SK-N-DZ (cell line): ENCODE measurements around the gene PIAS1.
"Not testable (repeated sequence)": the region's sequence is repeated elsewhere in the genome, so short reads cannot be mapped to it uniquely, and the experiment has no call there.

ENCODE experiments used
- DNase-seq: peaks from one replicate; pipeline ENCODE4 v3.0.0-alpha.2; 2015; ENCODE audit warnings: low spot score

PIAS1 gene

GRCh38 chr15:68114840-68115239 lies 60.7 kb downstream of the PIAS1 start:
- no peak for DNase-seq

- DNase-seq: no peak
These were observed 70.6 kb downstream of the PIAS1 start for GRCh38 chr15:68124700-68125099.

DNA sequence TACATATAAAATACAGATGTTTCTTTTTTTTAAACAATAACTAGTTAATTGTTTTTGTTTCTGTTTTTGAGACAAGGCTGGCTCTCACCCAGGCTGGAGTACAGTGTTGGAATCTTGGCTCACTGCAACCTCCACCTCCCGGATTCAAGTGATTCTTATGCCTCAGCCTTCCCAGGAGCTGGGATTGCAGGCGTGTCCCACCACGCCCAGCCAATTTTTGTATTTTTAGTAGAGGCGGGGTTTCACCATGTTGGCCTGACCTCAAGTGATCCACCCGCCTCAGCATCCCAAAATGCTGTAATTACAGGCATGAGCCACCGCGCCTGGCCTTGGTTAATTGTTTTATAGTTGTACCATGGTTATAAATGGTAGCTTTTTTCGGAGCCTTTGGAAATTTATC lies 72.3 kb downstream of the PIAS1 start:
- DNase-seq: no peak

DNA sequence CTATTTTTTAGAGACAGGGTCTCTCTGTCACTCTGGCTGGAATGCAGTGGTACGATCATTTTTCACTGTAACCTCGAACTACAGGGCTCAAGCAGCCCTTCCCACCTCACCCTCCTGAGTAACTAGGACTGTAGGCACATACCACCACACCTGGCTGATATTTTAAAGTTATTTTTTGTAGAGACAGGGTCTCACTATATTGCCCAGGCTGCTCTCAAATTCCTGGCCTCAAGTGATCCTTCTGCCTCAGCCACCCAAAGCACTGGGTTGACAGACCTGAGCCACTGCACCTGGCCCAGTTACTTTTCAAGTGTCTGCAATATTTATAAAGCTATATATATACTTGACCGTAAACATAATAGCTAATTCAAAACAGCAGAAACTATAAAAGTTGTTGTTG lies 75.0 kb downstream of the PIAS1 start:
- no peak for DNase-seq

DNA sequence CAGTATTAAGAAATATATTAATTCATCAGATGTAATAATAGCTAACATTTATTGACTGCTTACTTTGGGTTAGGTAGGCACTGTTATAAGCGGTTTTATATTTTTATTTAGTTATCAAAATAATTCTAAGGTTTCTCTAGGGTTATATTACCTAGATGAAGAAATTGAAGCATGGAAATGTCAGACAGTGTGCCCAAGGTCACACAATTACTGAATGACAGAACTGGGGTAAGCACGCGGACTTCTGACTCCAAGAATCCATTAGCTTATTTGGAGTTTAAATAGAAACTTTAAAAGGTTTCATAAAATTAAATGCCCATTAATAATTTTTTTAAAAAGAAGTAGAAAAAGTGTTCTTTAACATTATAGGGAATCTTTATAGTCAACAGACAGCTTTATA lies 76.7 kb downstream of the PIAS1 start:
- DNase-seq: no peak

GRCh38 chr15:68137096-68137495 lies 83.0 kb downstream of the PIAS1 start:
- no peak for DNase-seq

- no peak for DNase-seq
These were observed 89.0 kb downstream of the PIAS1 start for GRCh38 chr15:68143129-68143528.

DNA sequence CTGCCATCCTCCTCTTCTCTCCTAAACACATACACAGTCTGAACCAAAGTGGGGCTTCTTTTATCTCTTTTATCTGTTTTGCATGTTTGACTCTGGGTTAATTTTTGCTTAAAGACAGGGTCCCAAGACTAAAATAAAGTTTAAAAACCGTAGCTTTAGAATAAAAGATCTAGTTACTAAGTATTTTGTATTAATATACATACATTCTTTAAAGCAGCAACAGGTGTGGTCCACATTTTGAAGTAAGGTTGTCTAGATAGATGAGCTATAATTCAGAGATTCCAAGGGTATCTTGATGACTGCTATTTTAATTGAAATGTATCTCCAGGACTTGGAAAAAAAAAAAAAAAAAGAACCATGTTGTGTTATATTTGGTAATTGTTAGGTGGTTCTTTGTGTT lies 89.7 kb downstream of the PIAS1 start:
- no peak for DNase-seq

- no peak for DNase-seq
These were observed 91.6 kb downstream of the PIAS1 start for GRCh38 chr15:68145706-68146105.

GRCh38 chr15:68148039-68148438 lies 93.9 kb downstream of the PIAS1 start:
- no peak for DNase-seq

DNA sequence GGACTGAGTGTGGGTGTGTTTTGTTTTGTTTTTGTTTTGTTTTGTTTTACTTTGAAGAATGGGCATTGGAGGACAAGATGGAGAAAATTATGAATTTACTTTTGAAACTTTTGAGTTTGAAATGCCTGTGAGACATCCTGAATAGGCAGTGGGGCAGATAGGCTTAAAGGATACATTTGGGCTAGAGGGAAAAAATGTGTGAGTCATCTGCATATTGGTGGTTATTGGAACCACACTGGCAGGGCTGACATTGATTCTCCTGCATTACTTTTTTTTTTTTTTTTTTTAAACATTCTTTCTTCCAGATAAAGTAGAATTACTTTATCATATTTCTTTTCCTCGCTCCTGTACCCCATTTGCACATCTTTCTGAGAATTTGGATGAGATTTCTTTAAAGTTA lies 94.9 kb downstream of the PIAS1 start:
- no peak for DNase-seq

DNA sequence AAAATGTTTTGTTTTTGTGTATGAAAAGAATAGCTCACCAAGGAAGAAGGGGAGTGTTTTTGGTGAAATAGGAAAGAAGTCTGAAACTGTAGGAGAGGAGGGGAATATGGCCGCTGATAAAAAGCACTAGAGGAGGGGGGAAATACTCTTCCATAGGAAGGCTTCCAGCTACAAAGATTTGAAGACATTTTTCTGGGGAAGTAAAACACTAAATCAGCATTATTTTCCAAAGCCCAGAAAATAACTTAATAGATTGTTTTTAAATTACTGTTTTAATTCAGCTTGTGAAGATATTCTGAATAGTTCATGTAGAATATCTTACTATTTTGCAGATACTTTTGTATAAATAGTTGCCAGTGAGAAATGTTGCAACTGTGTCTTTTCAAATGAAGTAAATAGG lies 96.1 kb downstream of the PIAS1 start:
- no peak for DNase-seq

DNA sequence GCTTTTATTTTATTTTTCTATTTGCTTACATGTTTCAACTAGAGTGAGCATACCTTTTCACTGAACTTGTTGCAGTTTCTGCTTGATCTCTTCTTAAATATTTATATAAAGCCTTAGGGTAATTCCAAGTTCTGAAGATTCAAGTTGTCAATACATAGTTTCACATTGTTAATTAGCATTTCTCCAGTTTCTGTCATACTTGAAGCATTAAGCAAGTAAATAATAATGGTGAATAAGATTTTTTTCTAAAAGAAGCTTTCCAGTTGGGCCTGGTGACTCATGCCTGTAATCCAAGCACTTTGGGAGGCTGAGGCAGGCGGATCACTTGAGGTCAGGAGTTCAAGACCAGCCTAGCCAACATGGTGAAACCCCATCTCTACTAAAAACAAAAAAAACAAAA lies 97.2 kb downstream of the PIAS1 start:
- no peak for DNase-seq

DNA sequence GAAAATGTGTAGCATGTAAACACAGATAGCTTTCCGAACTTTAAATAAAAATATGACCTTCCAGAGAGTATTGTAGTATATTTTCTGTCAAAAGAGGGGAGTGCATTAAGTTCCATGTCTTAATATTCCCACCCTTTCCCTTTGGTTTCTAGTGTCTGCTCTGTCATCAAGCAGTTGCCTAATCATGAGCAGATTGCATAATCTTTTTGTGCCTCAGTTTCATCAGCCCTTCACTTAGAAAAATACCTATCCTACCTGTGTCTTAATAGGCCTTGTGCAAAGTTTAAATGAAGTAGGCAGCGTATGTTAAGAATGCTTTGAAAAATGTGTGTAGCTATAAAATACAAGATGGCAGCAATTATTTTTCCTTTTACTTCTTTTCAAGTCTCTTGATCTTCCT lies 98.2 kb downstream of the PIAS1 start:
- no peak for DNase-seq

- peak; percentile 27 for DNase-seq
These were observed 100.9 kb downstream of the PIAS1 start for GRCh38 chr15:68154923-68155559.

GRCh38 chr15:68157074-68157473 lies 103.0 kb downstream of the PIAS1 start:
- DNase-seq: no peak

DNA sequence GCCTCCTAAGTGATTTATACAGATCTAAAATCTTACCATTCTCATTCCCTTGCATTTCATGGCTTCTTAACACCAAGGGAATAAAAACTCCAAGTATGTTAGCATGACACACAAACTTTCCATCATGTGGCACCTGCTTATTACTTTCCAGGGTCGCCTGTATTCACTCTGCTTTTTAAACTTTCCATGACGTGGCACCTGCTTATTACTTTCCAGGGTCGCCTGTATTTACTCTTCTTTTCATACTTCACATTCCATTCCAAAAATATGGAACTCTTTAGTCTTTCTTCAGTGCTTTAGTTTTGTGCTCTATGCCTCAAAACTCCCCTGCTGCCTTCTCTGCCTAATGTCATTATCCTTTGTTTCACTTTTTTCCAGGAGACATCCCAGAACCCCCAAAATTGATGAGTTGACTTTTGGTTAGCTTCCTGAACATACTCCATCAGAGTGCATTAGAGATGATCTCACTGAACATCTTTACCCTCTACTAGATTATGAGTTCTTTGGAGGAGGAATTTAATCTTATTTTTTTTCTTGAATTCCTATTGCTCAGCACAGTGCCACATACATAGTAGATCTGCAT lies 104.0 kb downstream of the PIAS1 start:
- DNase-seq: no peak

DNA sequence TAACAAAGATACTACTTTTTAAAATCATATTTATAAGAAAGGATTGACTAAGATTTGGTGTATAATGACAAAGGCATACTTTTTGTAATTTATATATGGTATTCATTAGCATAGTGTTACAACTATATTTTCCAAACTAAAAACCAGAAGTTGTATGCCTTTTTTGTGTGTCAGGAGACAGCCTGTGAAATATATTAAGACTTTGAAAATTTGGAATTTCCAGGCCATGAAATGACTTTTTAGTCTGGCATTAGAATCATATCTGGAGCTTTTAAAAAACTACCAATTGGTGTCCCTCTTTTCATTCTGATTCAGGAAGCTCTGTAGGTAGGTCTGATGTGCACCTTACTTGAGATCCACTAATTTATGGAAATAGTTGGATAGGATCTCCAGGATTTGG lies 109.1 kb downstream of the PIAS1 start:
- no peak for DNase-seq

DNA sequence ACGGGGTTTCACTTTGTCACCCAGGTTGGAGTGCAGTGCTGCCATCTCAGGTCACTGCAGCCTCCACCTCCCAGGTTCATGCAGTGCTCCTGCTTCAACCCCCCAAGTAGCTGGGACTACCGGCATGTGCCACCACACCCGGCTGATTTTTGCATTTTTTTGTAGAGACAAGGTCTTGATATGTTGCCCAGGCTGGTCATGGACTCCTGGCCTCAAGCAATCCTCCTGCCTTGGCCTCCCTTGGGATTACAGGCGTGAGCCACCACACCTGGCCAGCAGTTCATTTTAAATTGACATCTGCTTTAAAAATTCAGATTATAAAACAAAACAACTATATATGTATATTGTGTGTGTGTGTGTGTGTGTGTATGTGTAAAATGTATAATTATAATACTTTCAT lies 112.7 kb downstream of the PIAS1 start:
- no peak for DNase-seq

DNA sequence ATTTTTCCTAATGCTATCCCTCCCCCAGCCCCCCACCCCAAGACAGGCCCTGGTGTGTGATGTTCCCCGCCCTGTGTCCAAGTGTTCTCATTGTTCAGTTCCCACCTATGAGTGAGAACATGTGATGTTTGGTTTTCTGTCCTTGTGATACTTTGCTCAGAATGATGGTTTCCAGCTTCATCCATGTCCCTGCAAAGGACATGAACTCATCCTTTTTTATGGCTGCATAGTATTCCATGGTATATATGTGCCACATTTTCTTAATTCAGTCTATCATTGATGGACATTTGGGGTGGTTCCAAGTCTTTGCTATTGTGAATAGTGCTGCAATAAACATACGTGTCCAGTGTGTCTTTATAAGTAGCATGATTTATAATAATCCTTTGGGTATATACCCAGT lies 117.9 kb downstream of the PIAS1 start:
- not testable (repeated sequence) for DNase-seq

DNA sequence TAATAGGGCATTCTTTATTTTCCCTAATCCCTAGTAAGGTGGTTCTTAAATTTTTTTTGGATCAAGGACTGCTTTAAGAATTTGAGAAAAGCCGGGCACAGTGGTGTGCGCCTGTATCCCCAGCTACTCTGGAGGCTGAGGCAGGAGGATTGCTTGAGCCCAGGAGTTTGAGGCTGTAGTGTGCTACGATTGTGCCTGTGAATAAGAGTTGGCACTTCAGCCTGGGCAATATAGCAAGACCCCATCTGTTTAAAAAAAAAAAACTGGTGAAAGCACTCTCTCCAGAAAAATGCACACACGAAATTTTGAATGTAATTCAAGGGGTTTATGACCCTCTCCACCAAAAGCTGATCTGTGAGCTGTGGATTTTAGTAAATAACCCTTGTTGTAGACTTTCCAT lies 119.0 kb downstream of the PIAS1 start:
- no peak for DNase-seq

DNA sequence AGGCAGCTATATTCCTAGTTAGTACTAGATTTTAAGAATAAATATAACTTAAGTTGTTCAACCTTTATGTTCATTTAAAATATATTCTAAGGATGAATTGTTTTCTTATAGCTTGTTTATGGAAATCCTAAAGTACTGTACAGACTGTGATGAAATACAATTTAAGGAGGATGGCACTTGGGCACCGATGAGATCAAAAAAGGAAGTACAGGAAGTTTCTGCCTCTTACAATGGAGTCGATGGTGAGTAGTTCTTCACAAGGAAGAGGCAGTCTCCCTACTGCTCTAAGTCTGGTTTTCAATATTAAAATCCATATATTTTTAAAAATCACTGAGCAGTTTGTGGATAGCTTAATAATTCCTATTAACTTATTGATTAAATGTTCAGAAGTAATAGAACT lies 121.4 kb downstream of the PIAS1 start:
- DNase-seq: no peak

DNA sequence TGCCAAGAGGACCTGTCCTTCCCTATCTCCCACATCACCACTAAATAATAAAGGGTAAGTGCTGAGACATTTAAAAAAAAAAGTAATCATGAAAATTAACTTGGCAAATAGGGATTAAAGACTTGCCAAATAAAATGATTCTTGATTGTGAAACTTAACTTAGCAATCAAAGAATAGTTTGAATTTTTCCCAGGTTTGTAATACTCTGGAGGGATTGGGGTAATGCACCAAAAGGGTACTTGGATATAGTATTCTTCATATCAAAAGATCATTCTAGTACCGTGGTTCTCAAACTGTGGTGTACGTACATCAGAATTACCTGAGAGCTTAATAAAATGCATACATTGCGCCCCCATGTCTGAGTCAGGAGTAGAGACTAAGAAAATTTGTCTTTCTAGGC lies 122.5 kb downstream of the PIAS1 start:
- no peak for DNase-seq

DNA sequence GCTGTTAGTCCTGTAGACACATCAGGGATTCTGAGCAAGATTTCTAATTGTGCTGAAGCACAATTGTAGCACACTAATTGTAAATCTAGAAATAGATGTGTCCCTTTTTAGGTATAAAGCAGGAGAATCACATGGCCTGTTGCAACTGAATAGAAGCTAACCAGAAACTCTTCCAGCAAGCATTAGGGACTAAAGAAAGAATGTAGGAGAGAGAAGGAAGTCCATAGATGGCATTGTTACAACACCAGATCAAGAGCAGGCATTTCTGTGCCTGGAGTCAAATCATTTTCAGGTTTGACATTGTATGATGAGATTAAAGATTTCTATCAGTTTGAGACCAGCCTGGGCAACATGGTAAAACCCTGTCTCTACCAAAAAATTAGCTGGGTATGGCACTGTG lies 123.6 kb downstream of the PIAS1 start:
- no peak for DNase-seq
